Effector CD4-positive, alpha-beta T cell (primary cell): ENCODE data around the gene EIF4A2.
"Not testable (repeated sequence)": the region's sequence is repeated elsewhere in the genome, so short reads cannot be mapped to it uniquely, and the experiment has no call there.

ENCODE experiments used
- DNase-seq: peaks from one replicate; pipeline ENCODE4 v3.0.0-alpha.2; 2020

The EIF4A2 gene

GRCh38 chr3:186821429-186822387 lies 38.3 kb downstream of the EIF4A2 start:
- peak; percentile 9 for DNase-seq

DNA sequence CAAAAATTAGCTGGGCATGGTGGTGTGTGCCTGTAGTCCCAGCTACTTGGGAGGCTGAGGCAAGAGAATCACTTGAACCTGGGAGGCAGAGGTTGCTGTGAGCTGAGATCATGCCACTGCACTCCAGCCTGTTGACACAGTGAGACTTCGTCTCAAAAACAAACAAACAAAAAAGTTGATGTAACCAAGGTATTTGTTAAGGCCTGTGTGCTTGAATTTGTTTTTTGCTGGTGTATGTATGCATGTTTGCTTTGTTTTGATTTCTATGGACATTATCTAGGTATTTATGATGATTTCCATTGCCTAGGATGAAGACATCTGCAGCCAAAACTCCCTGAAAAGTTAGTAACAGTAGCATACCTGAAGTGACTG lies 39.0 kb downstream of the EIF4A2 start:
- DNase-seq = not testable (repeated sequence)

GRCh38 chr3:186823386-186823785 lies 40.0 kb downstream of the EIF4A2 start:
- DNase-seq = no peak

DNA sequence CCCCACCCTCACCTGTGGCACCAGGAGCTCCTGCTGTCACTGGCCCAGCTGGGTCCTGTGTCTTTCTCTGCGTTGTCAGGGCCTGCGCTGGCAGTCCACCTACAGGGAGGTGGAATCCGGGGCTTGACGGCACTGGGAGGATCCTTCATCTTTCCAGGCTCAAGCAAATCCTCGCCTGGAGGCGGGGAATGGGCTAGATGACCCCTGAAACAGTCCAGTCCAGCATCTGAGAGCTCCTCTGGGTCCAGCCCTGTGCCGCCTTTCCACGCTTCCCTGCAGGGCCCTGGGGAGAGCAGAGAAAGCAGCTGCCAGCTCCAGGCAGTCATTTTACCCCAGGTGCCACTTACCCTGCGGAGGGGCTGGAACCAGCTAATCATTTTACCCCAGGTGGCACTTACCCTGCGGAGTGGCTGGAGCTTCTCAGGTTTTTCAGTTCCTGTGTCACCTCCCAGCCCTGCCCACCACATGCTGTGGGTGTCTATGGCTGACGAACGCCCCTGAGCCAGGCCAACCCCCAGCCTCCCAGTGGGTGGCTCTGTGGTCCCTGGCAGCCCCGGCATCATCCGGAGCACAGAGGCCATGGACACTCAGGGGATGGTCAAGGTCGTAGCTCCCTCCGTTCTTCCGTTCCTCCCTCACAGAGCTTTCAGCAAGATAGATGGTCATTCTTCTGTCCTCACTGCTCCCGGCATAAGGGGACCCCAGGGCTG lies 41.2 kb downstream of the EIF4A2 start:
- no peak for DNase-seq

DNA sequence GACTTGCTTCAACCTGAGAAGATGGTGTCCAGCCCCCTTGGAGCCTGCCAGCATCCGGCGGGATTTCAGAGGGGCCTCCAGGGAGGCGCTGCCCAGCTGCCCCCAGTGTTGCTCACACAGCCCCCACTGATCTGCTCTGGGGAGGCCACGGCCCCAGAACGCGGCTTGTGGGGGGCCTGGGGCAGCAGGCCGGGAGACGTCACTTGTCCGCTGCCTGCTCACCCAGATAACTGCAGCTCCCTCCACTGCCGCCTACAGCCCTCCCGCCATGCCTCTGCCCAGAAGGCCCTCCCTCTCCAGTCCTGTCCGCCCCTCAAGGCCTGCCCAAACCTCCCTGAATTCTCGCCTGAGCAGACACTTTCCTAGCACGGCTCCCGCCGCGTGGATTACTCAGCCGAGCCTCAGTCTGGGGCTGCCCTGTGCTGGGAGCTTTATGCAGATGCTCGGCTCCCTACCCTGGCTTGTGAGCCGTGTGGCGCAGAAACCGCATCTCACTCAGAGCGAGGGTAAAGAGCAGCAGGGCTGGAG lies 42.0 kb downstream of the EIF4A2 start:
- peak; percentile 7 for DNase-seq

DNA sequence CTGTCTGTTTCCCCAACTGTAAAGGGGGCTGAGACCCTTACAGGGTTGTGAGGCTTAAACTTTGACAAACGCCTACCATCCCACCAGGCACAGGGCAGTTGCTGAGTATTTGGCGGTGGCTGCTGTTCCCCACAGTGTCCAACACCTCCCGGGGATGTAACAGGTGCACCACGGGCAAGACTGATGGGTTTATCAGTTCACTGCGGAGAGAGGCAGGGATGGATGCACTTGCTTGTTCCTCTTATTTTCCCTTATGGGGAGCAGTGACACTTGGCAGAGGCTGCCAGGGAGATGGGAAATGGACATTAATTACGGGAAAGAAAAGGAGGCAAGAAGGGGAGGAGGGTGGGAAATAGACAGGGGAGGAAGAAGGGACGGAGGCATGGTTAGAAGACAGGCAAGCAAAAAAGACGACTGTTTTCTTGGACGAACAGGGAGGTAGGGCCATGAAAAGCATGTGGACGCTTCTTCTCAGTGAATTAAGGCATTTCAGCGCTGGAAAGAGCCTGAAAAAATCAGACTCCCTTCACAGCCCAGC lies 42.6 kb downstream of the EIF4A2 start:
- no peak for DNase-seq

- DNase-seq = peak; percentile 6
Measured at GRCh38 chr3:186826410-186826975, 43.1 kb downstream of the EIF4A2 start.

GRCh38 chr3:186826976-186827857 lies 43.8 kb downstream of the EIF4A2 start:
- DNase-seq = peak; percentile 78

GRCh38 chr3:186828340-186828739 lies 45.0 kb downstream of the EIF4A2 start:
- no peak for DNase-seq

DNA sequence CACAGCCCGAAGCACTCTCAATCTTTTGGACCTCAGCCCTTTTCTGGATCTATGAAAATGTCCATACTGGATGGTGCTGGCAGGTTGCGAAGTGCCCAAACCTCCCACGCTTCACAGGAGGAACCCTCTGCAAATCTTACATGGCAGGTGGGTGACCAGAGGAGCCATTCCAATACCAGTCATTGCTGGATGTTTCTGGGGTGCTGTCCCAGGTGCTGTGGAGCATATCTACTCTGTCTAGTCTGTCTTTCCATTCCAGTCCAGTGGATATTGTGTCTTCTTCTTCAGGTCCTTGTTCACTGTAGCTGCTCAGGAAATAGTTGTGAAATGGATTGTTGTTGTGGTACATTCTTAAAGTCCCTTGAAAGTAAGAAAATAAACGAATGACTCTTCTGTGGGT lies 48.4 kb downstream of the EIF4A2 start:
- DNase-seq = no peak

DNA sequence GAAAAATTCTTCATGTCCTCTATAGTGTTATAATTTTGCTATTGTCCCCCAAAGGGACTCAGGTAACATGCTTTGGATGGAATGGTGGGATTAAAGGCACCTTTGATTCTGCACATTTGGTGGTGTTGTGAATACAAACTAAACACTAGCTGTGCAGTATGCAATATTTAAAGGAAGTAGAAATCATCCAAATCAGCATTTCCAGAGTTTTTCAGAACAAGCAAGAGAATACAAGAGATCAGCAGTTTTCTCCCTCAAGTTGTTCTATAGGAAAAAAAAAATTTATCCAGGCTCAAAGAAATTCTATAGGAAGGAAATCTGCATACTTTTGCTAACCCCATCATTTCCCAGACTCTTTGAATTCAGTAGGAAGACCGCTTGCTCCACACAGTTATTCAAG lies 48.9 kb downstream of the EIF4A2 start:
- DNase-seq = no peak
